ENCODE data around the gene RXRA.

The RXRA gene

GRCh38 chr9:134367061-134367460 lies 40.8 kb downstream of the RXRA start:
- no peak for DNase-seq (ENCODE audit: low read depth, low spot score)
- TF ChIP-seq, protein P1, sequence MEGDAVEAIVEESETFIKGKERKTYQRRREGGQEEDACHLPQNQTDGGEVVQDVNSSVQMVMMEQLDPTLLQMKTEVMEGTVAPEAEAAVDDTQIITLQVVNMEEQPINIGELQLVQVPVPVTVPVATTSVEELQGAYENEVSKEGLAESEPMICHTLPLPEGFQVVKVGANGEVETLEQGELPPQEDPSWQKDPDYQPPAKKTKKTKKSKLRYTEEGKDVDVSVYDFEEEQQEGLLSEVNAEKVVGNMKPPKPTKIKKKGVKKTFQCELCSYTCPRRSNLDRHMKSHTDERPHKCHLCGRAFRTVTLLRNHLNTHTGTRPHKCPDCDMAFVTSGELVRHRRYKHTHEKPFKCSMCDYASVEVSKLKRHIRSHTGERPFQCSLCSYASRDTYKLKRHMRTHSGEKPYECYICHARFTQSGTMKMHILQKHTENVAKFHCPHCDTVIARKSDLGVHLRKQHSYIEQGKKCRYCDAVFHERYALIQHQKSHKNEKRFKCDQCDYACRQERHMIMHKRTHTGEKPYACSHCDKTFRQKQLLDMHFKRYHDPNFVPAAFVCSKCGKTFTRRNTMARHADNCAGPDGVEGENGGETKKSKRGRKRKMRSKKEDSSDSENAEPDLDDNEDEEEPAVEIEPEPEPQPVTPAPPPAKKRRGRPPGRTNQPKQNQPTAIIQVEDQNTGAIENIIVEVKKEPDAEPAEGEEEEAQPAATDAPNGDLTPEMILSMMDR (IDR thresholded peaks at IDR 0.05; ENCODE audit: low read depth, low read length), result no peak
- H3K4me3 ChIP-seq (ENCODE audit: low read depth, low read length), result no peak overlapping the region
- in situ Hi-C loops (cut with HindIII; ENCODE audit: low sequenced_read_pairs), result no loop called here

DNA sequence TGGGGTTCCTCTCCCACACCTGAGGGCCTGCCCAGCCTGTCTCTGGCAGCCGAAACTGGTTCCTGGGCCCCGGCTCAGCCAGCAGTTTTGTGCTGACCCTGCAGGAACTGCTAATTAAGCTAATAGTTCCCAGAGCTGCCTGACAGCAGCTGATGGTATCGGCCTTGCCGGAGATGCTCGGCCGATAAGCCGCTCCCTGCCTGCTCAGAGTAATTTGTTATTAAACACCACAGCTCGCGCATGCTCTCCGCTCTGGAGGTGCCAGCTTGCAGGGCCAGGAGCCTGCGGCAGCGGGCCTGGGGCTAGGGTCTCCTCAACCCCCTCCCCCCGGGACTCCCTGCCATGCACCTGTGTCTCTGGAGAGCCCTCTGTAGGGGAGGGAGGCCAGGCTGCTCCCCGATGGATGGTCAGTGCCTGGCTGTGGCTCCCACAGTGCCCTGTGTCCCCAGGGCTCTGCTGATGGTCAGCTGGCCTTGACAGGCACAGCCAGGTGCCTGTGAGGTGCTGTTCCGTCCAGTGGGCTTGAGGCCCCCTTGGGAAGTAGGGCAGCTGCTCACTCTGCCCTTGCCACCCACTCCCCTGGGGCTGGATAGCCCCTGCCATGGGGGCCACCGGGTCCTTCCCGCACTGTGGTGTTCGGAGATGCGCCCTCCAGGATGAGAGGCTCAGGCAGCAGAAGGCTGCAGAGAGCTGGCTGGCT lies 41.7 kb downstream of the RXRA start:
- TF ChIP-seq, protein P1 (IDR thresholded peaks at IDR 0.05; ENCODE audit: low read depth, low read length), result no peak
- in situ Hi-C loops (cut with HindIII; ENCODE audit: low sequenced_read_pairs), result no loop called here
- H3K4me3 ChIP-seq (ENCODE audit: low read depth, low read length), result no peak overlapping the region
- DNase-seq (ENCODE audit: low read depth, low spot score), result no peak

GRCh38 chr9:134368571-134368970 lies 42.3 kb downstream of the RXRA start:
- no peak overlapping the region for H3K4me3 ChIP-seq (ENCODE audit: low read depth, low read length)
- in situ Hi-C loops (cut with HindIII; ENCODE audit: low sequenced_read_pairs), result no loop called here
- TF ChIP-seq, protein P1 (IDR thresholded peaks at IDR 0.05; ENCODE audit: low read depth, low read length), result no peak
- no peak for DNase-seq (ENCODE audit: low read depth, low spot score)

DNA sequence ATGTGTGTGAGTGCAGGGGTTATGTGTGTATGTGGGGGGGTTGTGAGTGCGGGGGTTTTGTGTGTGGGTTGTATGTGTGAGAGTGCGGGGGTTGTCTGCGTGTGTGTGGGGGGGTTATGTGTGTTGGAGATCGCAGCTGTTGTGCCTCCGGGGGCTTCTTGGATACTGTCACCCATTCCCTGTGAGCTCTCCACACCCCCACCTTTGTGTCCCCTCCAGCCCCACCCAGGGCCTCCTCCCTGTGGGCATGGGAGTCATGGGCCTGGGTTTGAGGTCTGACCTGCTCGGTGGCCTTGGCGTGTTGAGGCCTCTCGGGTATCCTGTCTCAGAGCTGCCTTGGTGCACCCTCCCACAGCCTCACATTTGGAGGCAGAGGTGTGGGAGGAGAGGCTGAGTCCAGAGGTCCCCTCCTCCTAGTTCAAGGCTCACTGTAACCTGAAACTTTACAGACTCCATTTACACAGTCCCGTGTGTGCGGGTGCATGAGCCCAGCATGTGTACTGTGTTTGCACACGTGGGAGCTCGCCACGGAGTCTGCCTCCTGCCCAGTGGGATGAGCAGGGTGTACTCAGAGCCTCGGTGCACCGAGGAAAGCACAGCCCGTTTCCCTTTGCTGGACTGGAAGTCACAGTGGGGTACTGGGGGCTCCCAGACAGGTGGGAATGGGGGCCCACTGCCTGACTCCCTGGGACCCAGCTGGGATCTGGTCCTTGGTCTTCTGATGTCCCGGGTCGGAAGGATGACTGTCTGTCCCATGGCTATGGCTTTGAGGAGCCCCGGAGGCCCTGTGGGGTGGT lies 43.4 kb downstream of the RXRA start:
- TF ChIP-seq, protein P1 (IDR thresholded peaks at IDR 0.05; ENCODE audit: low read depth, low read length), result no peak
- H3K4me3 ChIP-seq (ENCODE audit: low read depth, low read length), result no peak overlapping the region
- DNase-seq (ENCODE audit: low read depth, low spot score), result no peak
- in situ Hi-C loops (cut with HindIII; ENCODE audit: low sequenced_read_pairs), result no loop called here

- no peak for DNase-seq (ENCODE audit: low read depth, low spot score)
- in situ Hi-C loops (cut with HindIII; ENCODE audit: low sequenced_read_pairs), result no loop called here
These were observed 43.9 kb downstream of the RXRA start for GRCh38 chr9:134370213-134370492.

GRCh38 chr9:134370638-134371037 lies 44.4 kb downstream of the RXRA start:
- in situ Hi-C loops (cut with HindIII; ENCODE audit: low sequenced_read_pairs), result no loop called here
- no peak for DNase-seq (ENCODE audit: low read depth, low spot score)
- no peak overlapping the region for H3K4me3 ChIP-seq (ENCODE audit: low read depth, low read length)
- TF ChIP-seq, protein P1 (IDR thresholded peaks at IDR 0.05; ENCODE audit: low read depth, low read length), result no peak

More at GRCh38 chr9:134370213-134370492, 43.9 kb downstream of the RXRA start:
- H3K4me3 ChIP-seq (ENCODE audit: low read depth, low read length), result no peak overlapping the region
- TF ChIP-seq, protein P1 (IDR thresholded peaks at IDR 0.05; ENCODE audit: low read depth, low read length), result no peak

Measured in astrocyte of the spinal cord (primary cell).